ENCODE data around the gene PPOX.

The PPOX gene

GRCh38 chr1:161215076-161215475, 48.9 kb downstream of the PPOX start, which contains the start of gene FCER1G:
Gene FCER1G, plus strand, starts transcription at chr1:161215295. Its CDS starts 27 bp downstream, at chr1:161215322.
- H3K9ac ChIP-seq (ENCODE audit: low read length): no peak within 1 kb of the TSS
- no peaks in the 10 kb centered on the region for H3K9me3 ChIP-seq (ENCODE audit: insufficient read depth, low read length)
- H3K27me3 ChIP-seq (ENCODE audit: low read length): no peaks in the 10 kb centered on the region
- no peak for TF ChIP-seq CTCF (IDR thresholded peaks at IDR 0.05; ENCODE audit: insufficient read depth, low read length, poor library complexity, severe bottlenecking)
- no peak for TF ChIP-seq EZH2phosphoT487 (conservative IDR thresholded peaks at IDR 0.05; ENCODE audit: low read length)
- peaks cover 12% of the 10 kb centered on the region for H3K36me3 ChIP-seq (ENCODE audit: low read length)
- no peak within 1 kb of the TSS for H2AFZ ChIP-seq (ENCODE audit: low read depth, low read length, severe bottlenecking)
- H4K20me1 ChIP-seq (ENCODE audit: low read depth, low read length): no peaks in the 10 kb centered on the region
- H3K4me3 ChIP-seq (ENCODE audit: insufficient read depth, low read length, poor library complexity, severe bottlenecking): no peak within 1 kb of the TSS
- H3K79me2 ChIP-seq (ENCODE audit: insufficient read depth, low read length): no peaks in the 10 kb centered on the region
- H3K27ac ChIP-seq (ENCODE audit: low read depth, low read length): no peak within 1 kb of the TSS
- 0 out of 2 replicates have a peak, but pooled peaks cover 4% of the 10 kb centered on the region for H3F3A ChIP-seq (ENCODE audit: insufficient read depth)
- H3K4me2 ChIP-seq (ENCODE audit: low read depth, low read length, poor library complexity, severe bottlenecking): no peak within 1 kb of the TSS
- no peaks in the 10 kb centered on the region for H3K9me2 ChIP-seq (replicated peaks; ENCODE audit: insufficient read depth, low read length)

- Histone ChIP-seq H3F3A (ENCODE audit: insufficient read depth) (0 out of 2 replicates have a peak, but pooled peaks cover 4% of the 10 kb centered on the region), H3K27ac (ENCODE audit: low read depth, low read length) (no peak overlapping the region), H3K79me2 (ENCODE audit: insufficient read depth, low read length) (no peaks in the 10 kb centered on the region), H2AFZ (ENCODE audit: low read depth, low read length, severe bottlenecking) (no peak overlapping the region), H3K4me3 (ENCODE audit: insufficient read depth, low read length, poor library complexity, severe bottlenecking) (no peak overlapping the region), H3K36me3 (ENCODE audit: low read length) (peaks cover 7% of the 10 kb centered on the region), H3K9ac (ENCODE audit: low read length) (no peak overlapping the region), H3K9me2 (replicated peaks; ENCODE audit: insufficient read depth, low read length) (no peaks in the 10 kb centered on the region), H4K20me1 (ENCODE audit: low read depth, low read length) (no peaks in the 10 kb centered on the region), H3K9me3 (ENCODE audit: insufficient read depth, low read length) (no peaks in the 10 kb centered on the region), H3K27me3 (ENCODE audit: low read length) (no peaks in the 10 kb centered on the region), H3K4me2 (ENCODE audit: low read depth, low read length, poor library complexity, severe bottlenecking) (no peak overlapping the region)
- no peak for TF ChIP-seq EZH2phosphoT487 (conservative IDR thresholded peaks at IDR 0.05; ENCODE audit: low read length)
- no peak for TF ChIP-seq CTCF (IDR thresholded peaks at IDR 0.05; ENCODE audit: insufficient read depth, low read length, poor library complexity, severe bottlenecking)
Observed at GRCh38 chr1:161216945-161217712, 50.9 kb downstream of the PPOX start.

GRCh38 chr1:161217831-161218230, 51.6 kb downstream of the PPOX start:
- Histone ChIP-seq H3K9me3 (ENCODE audit: insufficient read depth, low read length) (no peaks in the 10 kb centered on the region), H3K4me2 (ENCODE audit: low read depth, low read length, poor library complexity, severe bottlenecking) (no peak overlapping the region), H3K27me3 (ENCODE audit: low read length) (no peaks in the 10 kb centered on the region), H2AFZ (ENCODE audit: low read depth, low read length, severe bottlenecking) (no peak overlapping the region), H3K36me3 (ENCODE audit: low read length) (peaks cover 7% of the 10 kb centered on the region), H3K4me3 (ENCODE audit: insufficient read depth, low read length, poor library complexity, severe bottlenecking) (no peak overlapping the region), H3K9me2 (replicated peaks; ENCODE audit: insufficient read depth, low read length) (no peaks in the 10 kb centered on the region), H3F3A (ENCODE audit: insufficient read depth) (0 out of 2 replicates have a peak, but pooled peaks cover 4% of the 10 kb centered on the region), H3K79me2 (ENCODE audit: insufficient read depth, low read length) (no peaks in the 10 kb centered on the region), H3K27ac (ENCODE audit: low read depth, low read length) (no peak overlapping the region), H3K9ac (ENCODE audit: low read length) (no peak overlapping the region), H4K20me1 (ENCODE audit: low read depth, low read length) (no peaks in the 10 kb centered on the region)
- TF ChIP-seq CTCF (IDR thresholded peaks at IDR 0.05; ENCODE audit: insufficient read depth, low read length, poor library complexity, severe bottlenecking) (no peak), EZH2phosphoT487 (conservative IDR thresholded peaks at IDR 0.05; ENCODE audit: low read length) (no peak)
